Activated T-helper 9 cell treated with anti-CD3 and anti-CD28 coated beads, Interleukin-2, amount 50 U/mL, for 16 hours (primary cell): ENCODE results near the gene ARHGAP22.

Source experiments
- DNase-seq: peaks from one replicate; pipeline ENCODE4 v3.0.0-alpha.2; 2020; ENCODE audit warnings: low read depth

ARHGAP22 gene

DNA sequence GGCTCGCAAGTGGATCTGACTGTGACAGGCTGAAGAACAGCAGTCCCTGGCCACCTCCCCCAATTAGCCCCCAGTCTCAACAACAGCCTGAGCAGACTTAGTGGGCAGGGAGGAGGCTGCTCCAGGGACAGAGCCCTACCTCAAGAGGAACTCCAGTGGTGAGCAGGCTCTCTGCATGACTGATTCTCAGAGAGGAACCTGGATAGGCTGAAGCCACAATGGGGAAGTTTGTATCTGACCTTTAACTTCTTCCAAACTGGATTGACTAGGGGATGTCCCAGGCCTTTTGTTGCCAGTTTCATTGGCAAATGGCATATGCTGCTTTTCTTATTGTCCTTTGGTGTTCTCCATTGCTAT, 93.0 kb downstream of the ARHGAP22 start:
- DNase-seq = no peak

DNA sequence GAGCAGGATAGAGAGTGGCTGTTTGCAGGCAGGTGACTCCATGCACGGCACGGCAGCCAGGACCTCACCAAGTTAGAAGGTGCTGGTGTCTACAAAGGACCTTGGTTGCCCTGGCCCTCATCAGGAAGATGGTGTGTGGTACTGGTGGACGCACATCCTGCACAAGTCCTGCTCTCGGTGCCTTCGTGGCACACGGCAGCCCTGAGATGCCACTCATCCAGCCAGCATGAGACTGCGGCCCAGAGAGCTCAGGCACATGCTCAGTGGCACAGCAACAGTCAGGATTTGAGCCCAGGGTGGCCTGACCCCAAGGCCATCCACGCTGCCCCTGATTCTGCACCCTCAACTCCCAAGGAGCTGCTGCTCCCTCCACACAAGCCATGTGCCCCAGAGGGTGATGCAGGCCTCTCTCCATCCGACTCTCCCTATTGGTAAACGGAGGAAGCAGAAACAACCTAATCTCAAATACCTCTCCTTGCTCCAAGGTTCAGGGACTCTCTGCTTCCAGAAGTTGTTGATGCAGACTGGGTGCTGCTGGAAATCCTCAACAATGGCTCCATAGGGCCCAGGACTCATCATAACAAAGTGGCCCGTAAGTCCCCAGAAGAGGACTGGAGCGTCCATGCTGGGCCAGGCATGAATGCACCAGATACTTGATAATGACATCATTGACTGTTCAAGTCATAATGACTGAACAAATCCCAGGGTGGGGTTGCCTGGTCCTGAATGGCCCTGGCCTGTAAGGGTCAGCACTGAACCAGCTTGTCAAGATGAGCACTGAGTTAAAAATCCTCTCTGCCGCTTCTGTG, 93.6 kb downstream of the ARHGAP22 start:
- DNase-seq = no peak

DNA sequence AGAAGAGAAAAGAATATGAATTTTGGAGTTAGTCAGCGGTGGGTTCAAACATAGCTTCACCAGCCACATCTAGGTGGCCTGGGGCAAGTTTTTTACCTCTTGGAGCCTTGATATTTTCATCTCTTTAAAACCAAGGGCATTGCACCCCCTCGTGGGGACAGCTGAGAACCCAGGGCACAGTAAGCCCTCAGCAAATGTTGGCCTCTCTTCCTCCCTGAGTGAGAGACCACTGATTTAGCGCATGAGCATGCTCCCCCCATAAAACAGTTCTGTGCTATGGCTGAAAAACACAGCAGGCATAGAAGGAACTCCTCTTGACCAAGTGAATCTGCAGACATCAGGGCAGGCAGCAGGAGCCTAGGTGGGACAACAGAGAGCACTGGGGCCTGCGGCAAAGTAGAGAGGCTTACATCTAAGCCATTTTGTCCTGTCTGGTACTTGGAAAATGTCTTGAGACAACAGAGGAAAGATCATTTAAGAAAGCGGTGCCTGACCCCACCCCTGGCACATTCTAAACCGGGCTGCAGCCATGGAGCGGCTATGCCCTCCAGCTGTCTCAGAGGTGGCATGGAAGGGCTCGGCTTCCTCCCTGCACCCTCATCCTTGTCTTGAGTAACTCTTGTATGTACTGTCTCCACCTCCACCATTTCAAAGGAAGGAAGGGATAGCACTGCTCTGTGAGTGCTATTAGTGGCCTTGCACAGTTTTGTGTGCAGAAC, 94.7 kb downstream of the ARHGAP22 start:
- no peak for DNase-seq

DNA sequence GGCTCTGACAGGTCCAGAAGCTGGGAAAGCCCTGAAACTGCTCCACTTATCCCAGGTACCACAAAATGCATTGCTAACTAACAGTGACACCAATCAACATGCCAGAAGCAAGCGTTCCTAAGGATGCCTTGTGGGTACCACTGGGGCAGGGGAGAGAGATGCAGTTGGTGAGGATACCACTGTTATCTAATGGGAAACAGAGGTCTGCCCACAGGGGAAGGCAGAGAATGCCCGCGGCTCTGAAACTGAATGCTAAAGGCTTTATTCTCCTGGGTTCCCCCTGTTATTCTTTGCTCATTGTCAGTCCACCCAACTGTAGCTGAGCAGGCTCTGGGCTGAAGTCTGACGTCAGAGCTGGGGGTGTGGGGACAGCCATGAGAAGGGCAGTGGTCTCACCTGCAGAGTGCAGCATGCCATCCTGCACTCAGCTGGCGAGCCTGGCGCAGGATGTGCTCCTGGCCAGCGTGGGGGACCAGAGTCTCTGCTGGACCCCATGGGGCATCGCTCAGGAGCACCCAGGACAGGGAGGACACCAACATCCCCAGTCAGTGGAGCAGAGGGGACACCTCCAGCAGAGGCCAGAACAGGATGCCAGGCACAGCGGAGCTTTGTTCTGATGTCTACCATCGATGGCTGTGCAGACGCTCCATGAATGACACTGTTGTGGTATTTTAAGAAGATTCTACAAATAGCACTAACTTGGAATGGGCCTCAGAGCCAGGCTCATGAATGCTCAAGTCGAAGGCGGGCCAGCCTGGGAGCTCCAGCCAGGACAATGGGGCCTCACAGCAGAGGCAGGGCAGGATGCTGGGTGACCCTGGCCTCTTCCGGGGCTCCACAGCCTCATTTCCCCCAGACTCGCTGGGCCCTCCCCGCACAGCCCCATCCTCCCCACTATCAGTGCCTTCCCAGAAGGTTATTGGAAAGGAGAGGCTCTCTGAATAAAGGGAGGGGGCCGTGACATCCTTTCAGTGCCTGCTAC, 95.8 kb downstream of the ARHGAP22 start:
- no peak for DNase-seq

DNA sequence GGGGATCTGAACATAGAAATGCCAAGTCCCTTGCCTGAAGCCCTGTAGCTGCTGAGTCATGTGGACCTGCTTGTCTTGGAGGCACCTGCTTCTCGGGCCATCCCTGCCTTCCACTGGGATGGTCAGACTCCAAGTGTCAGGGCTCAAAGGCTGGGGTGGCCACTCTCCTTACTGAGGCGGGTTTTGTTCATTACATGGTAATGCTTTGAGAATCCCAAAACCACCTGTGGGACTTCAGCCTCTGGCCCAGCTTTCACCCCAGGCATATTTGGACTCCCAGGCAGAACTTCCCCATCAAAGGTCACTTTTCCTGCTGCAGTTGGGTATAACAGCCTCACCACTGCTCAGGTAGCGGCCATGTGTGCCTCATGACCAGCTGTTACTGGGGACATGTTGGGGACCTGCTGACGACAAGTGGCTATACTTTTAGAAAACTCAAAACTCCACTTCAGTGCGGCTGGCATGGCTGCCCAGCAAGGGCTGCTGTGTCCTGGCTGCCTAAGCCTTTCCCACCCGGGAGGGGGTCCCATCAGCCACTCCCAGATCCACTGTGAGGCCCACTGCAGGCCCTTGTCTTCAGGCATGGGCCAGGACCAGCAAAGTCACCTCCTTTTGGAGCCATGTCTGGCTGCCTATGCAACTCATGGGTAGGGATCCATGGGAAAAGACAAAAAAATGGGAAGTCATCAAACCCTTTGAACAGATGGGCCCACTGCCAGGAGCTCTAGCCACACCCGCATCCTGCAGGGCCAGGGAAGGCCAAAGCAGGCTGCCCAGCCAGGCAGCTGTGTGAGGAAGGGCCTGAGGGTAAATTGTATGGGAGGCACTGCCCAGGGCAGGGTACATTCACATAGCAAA, 96.7 kb downstream of the ARHGAP22 start:
- no peak for DNase-seq

DNA sequence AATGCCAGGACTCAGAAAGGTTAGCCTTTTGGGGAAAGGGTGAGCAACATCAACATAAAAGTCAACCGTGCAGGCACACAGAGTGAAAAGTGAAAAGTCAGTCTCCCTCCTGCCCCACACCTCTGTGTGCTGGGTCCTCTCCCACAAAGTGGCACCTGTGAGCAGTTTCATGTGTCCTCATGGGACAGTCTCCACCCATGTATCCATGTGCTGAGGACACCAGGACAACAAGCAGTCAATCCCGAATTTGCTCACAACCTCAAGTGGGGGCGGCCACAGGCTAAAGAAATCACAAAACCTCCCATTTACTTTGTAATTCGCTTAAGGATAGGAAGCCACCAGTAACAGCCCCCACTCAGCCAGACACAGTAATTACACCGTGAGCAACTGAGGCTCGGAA, 97.4 kb downstream of the ARHGAP22 start:
- no peak for DNase-seq

DNA sequence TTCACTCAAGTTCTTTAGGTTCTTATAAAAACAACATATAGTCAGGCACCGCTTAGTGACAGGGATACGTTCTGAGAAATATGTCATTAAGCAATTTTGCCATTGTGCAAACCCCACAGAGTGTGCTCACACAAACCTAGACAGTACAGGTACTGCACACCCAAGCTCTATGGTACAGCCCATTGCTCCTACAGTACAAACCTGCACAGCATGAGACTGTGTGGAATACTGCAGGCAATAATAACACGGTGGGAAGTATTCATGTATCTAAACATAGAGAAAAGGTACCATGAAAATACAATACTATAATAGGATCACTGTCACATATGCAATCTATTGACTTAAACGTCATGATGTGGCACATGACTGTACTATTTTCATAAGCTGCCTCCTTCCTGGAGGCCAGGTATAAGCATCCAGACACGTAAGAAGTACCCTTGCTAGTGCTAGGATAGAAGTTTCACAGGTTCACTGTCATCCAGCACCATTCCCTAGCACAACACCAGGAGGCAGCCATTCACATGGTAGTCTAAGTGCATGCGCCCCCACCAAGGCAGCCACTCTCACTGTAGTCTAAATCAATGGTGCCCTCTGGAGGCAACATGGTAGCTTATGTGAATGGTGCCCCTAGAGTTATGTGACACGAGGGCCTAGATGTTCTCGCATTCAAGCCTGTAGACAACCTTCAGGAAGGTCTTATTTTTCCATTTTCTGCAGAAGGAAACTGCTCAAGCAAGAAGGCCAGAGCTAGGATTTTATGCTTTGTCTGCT, 98.5 kb downstream of the ARHGAP22 start:
- no peak for DNase-seq

DNA sequence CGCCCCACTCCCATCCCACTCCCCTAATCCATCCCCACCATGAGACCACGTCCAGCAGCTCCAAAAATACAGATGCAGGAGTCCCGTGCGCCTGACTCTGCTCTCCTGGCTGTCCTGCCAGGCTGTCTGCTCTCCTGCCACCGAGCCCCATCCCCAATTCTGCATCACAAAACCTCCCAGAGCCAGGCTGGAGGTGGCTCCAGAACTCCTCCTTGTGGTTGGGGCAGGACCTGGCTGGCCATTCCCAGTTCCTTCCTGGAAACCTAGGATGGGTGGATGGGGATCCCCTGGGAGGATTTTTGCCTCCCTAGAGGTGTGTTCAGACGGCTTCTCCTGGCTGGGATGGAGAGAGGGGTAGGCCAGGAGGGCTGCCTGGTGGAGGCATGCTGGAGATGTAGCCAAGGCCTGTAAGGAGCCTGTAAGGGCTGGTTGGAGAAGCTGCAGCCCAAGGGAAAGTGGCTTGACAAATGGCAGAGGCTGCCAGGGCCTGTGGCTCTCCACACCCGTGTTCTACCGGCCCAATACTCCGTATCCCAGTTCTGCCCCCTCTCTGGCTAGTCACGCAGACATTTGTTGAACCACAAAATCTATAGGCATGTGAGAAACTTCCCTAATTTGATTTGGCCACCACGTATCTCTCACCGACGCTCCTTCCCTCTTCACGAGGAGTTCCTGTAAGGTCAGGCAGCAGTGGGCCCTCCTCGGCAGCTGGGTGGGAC, 99.3 kb downstream of the ARHGAP22 start:
- no peak for DNase-seq

DNA sequence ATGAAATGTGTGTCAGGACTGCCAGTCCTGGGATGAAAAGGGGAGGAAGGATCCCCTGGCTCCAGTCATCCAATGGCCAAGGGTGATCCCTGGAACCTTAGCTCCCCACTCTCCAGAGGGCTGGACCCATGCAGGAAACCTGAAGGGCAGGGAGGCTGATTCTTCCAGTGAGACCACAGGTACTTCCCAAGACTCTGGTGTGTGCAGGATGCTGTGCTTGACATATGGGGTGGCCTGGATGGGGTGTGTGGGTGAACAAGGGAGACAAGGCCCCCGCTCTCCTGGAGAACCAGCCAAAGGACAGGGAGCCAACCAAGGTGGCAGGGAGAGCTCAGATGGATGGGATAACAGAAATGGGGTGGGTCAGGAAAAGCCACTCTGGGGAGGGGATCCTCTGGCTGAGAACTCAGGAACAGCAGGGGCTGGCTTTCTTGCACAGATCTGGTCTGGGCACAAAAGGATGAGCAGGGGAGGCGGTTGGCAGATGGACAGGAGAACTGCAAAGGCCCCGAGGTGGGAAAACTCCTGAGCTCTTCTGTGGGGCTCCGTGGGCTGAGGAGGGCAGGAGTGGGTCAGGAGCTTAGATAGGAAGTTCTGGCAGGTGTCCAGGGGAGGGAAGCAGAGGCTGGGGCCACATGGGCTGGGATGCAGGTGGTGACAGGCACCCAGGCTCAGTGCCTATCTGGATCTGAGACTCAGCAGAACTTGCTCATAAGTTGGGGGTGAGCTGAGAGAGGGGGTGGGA, 100.6 kb downstream of the ARHGAP22 start:
- no peak for DNase-seq

DNA sequence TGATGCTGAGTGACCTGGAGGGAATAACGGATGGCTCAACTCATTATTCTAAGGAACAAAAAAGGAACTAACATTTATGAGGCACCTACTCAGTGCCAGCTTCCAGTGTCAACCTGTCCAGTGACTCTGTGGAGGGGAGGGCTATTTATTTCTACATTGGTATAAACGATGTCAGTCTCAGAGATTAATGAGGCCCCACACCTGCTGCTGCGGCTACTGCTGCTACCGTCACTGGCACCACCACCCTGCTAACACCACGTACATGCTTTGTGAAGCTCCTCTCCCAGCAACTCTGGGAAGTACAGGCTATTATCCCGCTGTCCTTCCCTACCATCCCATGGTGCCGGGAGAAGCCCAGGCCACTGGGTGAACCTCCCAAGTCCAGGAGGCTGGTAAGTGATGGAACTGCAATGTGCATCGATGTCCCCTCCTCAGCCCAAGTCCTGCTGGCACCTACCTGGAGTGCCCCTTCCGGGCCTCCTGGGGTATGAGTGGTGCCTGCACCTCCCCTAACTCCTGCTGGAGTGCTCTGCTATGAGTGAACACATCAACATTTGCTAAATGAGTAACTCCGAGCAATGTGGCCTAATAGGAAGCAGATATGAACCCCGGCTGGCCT, 101.5 kb downstream of the ARHGAP22 start:
- DNase-seq = no peak

DNA sequence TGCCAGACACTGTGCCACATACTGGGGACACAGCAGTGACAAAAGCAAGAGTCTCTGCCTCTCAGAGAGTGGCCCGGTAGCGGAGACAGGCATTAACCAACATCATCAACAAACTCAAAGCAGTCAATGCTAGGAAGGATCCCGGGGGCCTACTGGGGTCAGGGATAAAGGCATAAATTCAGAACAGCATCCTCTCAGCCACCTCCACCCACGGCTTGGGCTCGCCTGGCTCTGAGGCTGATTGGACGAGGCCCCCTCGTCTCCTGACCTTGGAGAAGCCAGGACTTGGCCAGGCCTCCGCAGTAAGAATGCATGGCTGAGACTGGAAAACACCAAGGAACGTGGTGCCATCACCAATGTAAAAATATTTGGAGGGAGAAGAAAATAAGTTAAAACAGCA, 102.1 kb downstream of the ARHGAP22 start:
- no peak for DNase-seq

DNA sequence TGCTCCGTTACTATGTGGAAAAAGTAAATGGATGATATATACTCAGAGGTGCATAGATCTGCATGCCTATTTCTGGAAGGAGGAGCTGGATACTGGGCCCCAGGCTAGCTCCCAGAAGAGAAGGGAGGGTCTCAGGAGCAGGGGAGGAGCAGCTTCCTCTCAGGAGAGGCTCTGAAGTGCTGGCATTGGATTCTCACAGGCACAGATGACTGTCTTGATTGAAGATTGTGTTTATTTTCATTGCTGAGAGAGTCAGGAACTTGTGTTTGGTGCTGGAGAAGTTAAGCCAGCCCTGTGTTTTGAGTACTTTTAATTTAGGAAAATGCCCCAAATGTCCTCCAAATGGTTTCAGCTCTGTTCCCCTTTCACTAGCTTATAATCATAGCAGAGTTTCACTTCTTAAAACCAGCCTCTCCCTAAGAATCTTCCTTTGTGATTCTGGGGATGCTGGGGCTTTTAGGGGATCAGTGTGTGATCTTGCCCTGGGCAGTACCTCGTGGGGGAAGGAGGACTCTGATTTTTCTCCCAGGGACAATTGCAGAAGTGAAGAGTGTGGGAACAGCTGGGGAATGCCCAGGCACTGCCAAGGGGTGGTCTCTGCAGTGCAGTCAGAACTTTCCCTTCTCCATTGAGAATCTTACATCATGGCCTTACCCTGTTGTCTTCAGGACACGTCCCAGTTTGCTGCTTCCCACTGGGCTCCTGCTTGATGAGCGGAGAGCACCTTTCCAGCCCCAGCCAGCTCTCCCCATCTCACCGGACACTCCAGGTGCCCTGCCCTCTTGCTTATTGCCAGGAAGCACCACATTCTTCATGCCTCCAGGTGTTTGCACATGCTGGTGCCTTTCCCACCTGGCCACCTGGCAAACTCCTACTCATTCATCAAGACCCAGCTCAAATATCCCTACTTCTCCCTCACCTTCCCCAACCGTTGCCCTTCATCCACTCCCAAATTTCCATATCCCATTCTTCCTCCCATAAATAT, 102.8 kb downstream of the ARHGAP22 start:
- no peak for DNase-seq

DNA sequence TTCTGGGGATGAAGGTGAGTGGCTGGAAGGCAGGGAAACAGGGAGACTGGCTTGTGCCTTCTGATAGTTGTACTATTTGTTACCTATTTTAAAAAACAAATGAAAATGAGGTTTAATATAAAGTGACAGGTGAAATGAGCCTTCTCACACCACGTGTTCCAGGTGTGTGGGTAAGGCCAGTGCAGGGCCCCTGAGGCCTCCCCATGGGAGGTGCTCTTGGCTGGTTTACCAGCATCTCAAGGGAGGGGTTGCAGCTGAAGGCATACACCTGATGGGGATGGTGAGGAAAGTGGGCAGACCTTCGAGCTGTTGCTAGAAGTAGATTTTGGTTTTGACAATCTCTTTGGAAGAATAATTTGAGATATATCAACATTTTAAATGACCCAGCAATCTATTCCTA, 103.6 kb downstream of the ARHGAP22 start:
- DNase-seq = no peak

DNA sequence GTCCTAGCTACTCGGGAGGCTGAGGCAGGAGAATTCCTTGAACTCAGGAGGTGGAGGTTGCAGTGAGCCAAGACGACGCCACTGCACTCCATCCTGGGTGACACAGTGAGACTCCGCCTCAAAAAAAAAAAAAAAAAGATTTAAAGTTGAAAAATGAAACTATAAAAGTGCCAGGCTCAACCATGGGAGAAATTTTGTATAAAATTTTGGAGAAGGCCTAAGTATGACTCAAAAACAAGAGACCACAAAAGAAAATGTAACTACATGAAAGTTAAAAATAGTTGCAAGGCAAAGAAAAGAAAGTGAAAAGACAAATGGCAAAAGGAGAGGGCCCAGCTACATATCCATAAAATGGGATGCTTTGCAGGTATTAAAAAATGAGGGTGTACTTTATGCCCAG, 104.1 kb downstream of the ARHGAP22 start:
- DNase-seq = no peak

DNA sequence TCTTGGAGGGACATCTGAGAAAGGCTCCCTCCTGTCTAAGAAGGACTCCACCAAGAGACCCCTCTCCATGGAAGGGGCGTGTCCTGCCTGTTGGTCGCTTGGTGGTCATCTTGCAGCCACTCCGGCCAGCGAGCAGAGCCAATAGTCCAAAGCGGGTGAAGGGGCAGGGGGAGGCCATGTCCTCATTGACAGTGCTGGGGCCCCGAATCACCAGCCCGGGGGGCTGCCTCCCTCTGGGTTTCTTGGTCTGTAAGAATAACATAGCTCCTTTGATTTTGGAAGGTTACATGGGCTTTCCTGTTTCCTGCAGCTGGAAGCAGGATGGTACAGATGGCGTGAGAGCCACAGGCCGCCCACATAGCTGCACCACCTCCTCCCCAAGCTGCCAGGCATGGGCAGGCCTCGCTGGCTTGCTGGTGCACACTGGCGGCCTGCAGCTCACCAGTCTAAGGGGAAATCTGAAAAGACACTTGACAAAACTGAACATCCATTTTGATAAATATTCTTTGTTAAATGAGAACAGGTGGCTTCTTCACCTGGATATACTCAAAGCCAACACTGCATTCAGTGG, 105.8 kb downstream of the ARHGAP22 start:
- no peak for DNase-seq

DNA sequence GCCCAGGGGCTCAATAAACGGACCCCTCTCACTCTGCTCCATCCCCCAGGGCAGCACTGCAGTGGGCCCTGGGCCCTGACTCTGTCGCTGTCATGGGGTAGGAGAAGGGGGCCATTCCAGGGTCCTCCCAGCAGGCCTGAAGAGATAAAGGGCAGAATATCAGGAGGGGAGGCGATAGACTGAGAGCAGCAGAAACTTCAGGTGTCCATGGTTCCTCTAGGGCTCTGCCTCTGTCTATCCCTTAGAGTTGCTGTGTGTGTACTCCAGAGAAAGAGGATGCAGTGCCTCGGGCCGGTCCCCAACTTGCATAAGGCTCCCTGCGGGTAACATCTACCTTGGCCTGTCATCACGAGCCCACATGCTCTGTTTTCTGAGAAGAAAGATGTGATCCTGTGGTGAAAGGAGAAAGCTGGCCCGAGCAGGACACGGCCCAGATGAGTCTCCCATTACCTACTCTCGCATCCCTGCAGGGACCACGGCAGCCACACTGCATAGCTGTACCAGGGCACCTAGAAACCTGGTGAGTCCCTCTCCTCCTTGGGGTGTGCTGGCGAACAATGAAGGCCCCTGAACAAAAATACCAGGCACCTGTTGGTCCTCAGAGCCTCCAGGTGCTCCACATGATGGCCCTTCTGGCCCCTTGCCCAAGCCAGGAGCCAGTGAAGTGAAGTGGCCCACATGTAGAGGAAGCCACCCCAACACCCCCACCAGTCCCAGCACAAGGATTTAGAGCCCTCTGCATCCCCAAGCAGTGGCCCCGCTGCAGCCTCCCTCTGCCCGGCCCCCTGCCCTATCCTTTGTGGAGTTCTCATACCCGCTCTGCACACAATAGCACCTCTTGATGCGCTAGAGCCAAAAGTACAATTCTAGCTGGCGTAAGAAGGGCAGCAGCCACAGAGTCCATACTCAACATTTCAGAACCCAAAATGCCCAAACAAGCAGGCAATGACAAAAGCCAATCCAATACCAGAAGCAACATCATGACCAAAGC, 106.8 kb downstream of the ARHGAP22 start:
- no peak for DNase-seq
